ENCODE results near the gene ALDH9A1.
"Not testable (repeated sequence)": the region's sequence is repeated elsewhere in the genome, so short reads cannot be mapped to it uniquely, and the experiment has no call there.

Gene ALDH9A1

GRCh38 chr1:165641231-165641987 lies 57.0 kb downstream of the ALDH9A1 start:
- no peak overlapping the region for H3K4me3 ChIP-seq (ENCODE audit: control insufficient read depth, low read depth, low read length)
- DNase-seq (ENCODE audit: low read depth), result no peak
- TF ChIP-seq CTCF (IDR thresholded peaks at IDR 0.05; ENCODE audit: control insufficient read depth, insufficient read depth, low read depth, low read length, missing control alignments), result no peak

GRCh38 chr1:165639821-165640623 lies 58.3 kb downstream of the ALDH9A1 start:
- no peak overlapping the region for H3K4me3 ChIP-seq (ENCODE audit: control insufficient read depth, low read depth, low read length)
- DNase-seq (ENCODE audit: low read depth), result no peak
- no peak for TF ChIP-seq CTCF (IDR thresholded peaks at IDR 0.05; ENCODE audit: control insufficient read depth, insufficient read depth, low read depth, low read length, missing control alignments)

GRCh38 chr1:165638211-165638610 lies 60.2 kb downstream of the ALDH9A1 start:
- not testable (repeated sequence) for H3K4me3 ChIP-seq (ENCODE audit: control insufficient read depth, low read depth, low read length); DNase-seq (ENCODE audit: low read depth)

GRCh38 chr1:165637427-165637826 lies 60.9 kb downstream of the ALDH9A1 start:
- no peak overlapping the region for H3K4me3 ChIP-seq (ENCODE audit: control insufficient read depth, low read depth, low read length)
- peak; percentile 86 for DNase-seq (ENCODE audit: low read depth)
- no peak for TF ChIP-seq CTCF (IDR thresholded peaks at IDR 0.05; ENCODE audit: control insufficient read depth, insufficient read depth, low read depth, low read length, missing control alignments)

GRCh38 chr1:165635823-165636222 lies 62.5 kb downstream of the ALDH9A1 start:
- no peak for TF ChIP-seq CTCF (IDR thresholded peaks at IDR 0.05; ENCODE audit: control insufficient read depth, insufficient read depth, low read depth, low read length, missing control alignments)
- H3K4me3 ChIP-seq (ENCODE audit: control insufficient read depth, low read depth, low read length), result no peak overlapping the region
- no peak for DNase-seq (ENCODE audit: low read depth)

- no peak for DNase-seq (ENCODE audit: low read depth)
- TF ChIP-seq CTCF (IDR thresholded peaks at IDR 0.05; ENCODE audit: control insufficient read depth, insufficient read depth, low read depth, low read length, missing control alignments), result no peak
- no peak overlapping the region for H3K4me3 ChIP-seq (ENCODE audit: control insufficient read depth, low read depth, low read length)
Observed at GRCh38 chr1:165635329-165635728, 63.0 kb downstream of the ALDH9A1 start.

All from AG09309 (cell line).